GM12878 (cell line): ENCODE results near the gene SLC45A1. TPM values are rescaled to one million over a fixed set of nuclear protein-coding genes. Genes with fewer than 3 reads are reported as not detected.
"Not testable (repeated sequence)": the region's sequence is repeated elsewhere in the genome, so short reads cannot be mapped to it uniquely, and the experiment has no call there.

Experiments
- ATAC-seq: fragments of 200-7000 bp; cut with Tn5 transposase; 3 replicates; pipeline ENCODE4 v1.9.1; 2020; ENCODE audit warnings: mild to moderate bottlenecking, moderate library complexity
- BruUV-seq: library from RNA; stranded (reverse); fragments of 400-500 nt; replicated peaks from 2 replicates; lab custom pipeline; 2021; lab: Mats Ljungman, UMichigan
- CTCF ChIA-PET: fragments of 300-600 bp; sonication (Branson Sonifier 250); formaldehyde crosslinking; extraction: SDS; loops from one replicate; lab custom pipeline; 2021; ENCODE audit warnings: inconsistent platforms; lab: Yijun Ruan, JAX
- POLR2A ChIA-PET: fragments of 350-600 bp; formaldehyde crosslinking; extraction: SDS; loops from one replicate; lab custom pipeline; 2021; ENCODE audit warnings: inconsistent platforms; lab: Charles Lee
- RAD21 ChIA-PET: fragments of 300-600 bp; sonication (Branson Sonifier 250); formaldehyde crosslinking; loops from one replicate; lab custom pipeline; 2023; ENCODE audit warnings: antibody characterized with exemption; ENCODE audit not compliant: unreplicated experiment; lab: Charles Lee
- SMC1A ChIA-PET: fragments of 300-600 bp; sonication (Branson Sonifier 250); formaldehyde crosslinking; loops from one replicate; lab custom pipeline; 2023; ENCODE audit not compliant: unreplicated experiment, uncharacterized antibody; lab: Charles Lee
- DNase-seq: peaks from one replicate; pipeline ENCODE4 v3.0.0-alpha.2; 2011; ENCODE audit warnings: low read depth, low spot score
- FAIRE-seq: peaks from 3 replicates; lab custom pipeline; 2011; peaks lifted over from hg19 to GRCh38; lab: Jason Lieb, UNC
- H2AFZ ChIP-seq: 2 replicates; pipeline ENCODE4 v1.6.0; 2011; ENCODE audit warnings: low read depth, low read length, control low read depth; ENCODE audit not compliant: control insufficient read depth
- H3K27ac ChIP-seq: 2 replicates; pipeline ENCODE4 v1.5.1; 2011; ENCODE audit warnings: control low read depth; ENCODE audit not compliant: control insufficient read depth, insufficient read depth
- H3K27me3 ChIP-seq, 2 experiments: replicated peaks in 1 of 2; 2 replicates each; pipeline versions ENCODE4 v1.6.0 to v1.6.1; 2011; ENCODE audit warnings: low read length in 1 of 2; ENCODE audit not compliant: control insufficient read depth in 2 of 2, insufficient read depth in 2 of 2
- H3K36me3 ChIP-seq, 2 experiments: 2 replicates each; pipeline ENCODE4 v1.5.1; 2011; ENCODE audit warnings: low read length in 1 of 2; ENCODE audit not compliant: control insufficient read depth in 2 of 2, insufficient read depth in 2 of 2
- H3K4me1 ChIP-seq: 2 replicates; pipeline ENCODE4 v1.6.1; 2011; ENCODE audit warnings: mild to moderate bottlenecking, low read length, moderate library complexity, mixed read lengths; ENCODE audit not compliant: control insufficient read depth, insufficient read depth
- H3K4me2 ChIP-seq: 2 replicates; pipeline ENCODE4 v1.6.0; 2011; ENCODE audit warnings: control low read depth; ENCODE audit not compliant: control insufficient read depth, insufficient read depth
- H3K4me3 ChIP-seq: fragments of 200-600 bp; sonication (generic); 2 replicates; pipeline ENCODE4 v1.5.1; 2016
- H3K79me2 ChIP-seq: 2 replicates; pipeline ENCODE4 v1.6.0; 2011; ENCODE audit warnings: low read length; ENCODE audit not compliant: control insufficient read depth, insufficient read depth
- H3K9ac ChIP-seq: 2 replicates; pipeline ENCODE4 v1.8.0; 2011; ENCODE audit warnings: low read length, control low read depth, mixed read lengths; ENCODE audit not compliant: control insufficient read depth, insufficient read depth
- H3K9me3 ChIP-seq: replicated peaks from 3 replicates; pipeline ENCODE4 v1.5.1; 2011; ENCODE audit warnings: mild to moderate bottlenecking, low read length; ENCODE audit not compliant: control insufficient read depth, insufficient read depth
- H4K20me1 ChIP-seq: 2 replicates; pipeline ENCODE4 v1.6.0; 2011; ENCODE audit not compliant: control insufficient read depth, insufficient read depth
- BHLHE40 ChIP-seq, 2 experiments: fragments of 450-650 bp in 1 of 2; IDR thresholded peaks; 2 replicates each; pipeline ENCODE4 v1.6.1; 2011 to 2017; ENCODE audit warnings: low read depth in 2 of 2, borderline replicate concordance in 1 of 2, improper control_type of control experiment in 1 of 2, low read length in 1 of 2, mild to moderate bottlenecking in 1 of 2
- HDAC6 ChIP-seq: fragments of 200-600 bp; sonication (generic); IDR thresholded peaks from one replicate; pipeline ENCODE4 v1.8.0; 2017; ENCODE audit warnings: antibody characterized with exemption; ENCODE audit not compliant: unreplicated experiment
- IRF4 ChIP-seq: IDR thresholded peaks from 2 replicates; pipeline ENCODE4 v1.6.1; 2011; ENCODE audit warnings: low read depth, low read length
- MEF2B ChIP-seq: fragments of 450-650 bp; IDR thresholded peaks from 2 replicates; pipeline ENCODE4 v1.6.1; 2018; ENCODE audit warnings: mild to moderate bottlenecking, moderate library complexity; ENCODE audit not compliant: partially characterized antibody, poor library complexity, severe bottlenecking
- PAX5 ChIP-seq: IDR thresholded peaks from 2 replicates; pipeline ENCODE4 v1.6.1; 2011; ENCODE audit warnings: low read depth, low read length, borderline replicate concordance
- RELB ChIP-seq: fragments of 450-650 bp; IDR thresholded peaks from 2 replicates; pipeline ENCODE4 v1.6.1; 2017; ENCODE audit warnings: low read depth, mild to moderate bottlenecking, moderate library complexity
- SRF ChIP-seq, 2 experiments: IDR thresholded peaks; 2 replicates each; pipeline ENCODE4 v1.6.1; 2011; ENCODE audit warnings: low read depth in 2 of 2, low read length in 2 of 2, mild to moderate bottlenecking in 1 of 2, moderate library complexity in 1 of 2
- YBX1 ChIP-seq: fragments of 450-650 bp; IDR thresholded peaks from 2 replicates; pipeline ENCODE4 v1.6.1; 2016; ENCODE audit warnings: antibody characterized with exemption
- ZNF207 ChIP-seq: fragments of 450-650 bp; IDR thresholded peaks from 2 replicates; pipeline ENCODE4 v1.6.1; 2014; ENCODE audit warnings: antibody characterized with exemption, mild to moderate bottlenecking, borderline replicate concordance
- ZNF687 ChIP-seq: fragments of 450-650 bp; IDR thresholded peaks from 2 replicates; pipeline ENCODE4 v1.6.1; 2017; ENCODE audit warnings: mild to moderate bottlenecking, moderate library complexity
- WGBS: methylation state at CpG from one replicate; pipeline ENCODE4 v1.1.6; 2016; ENCODE audit warnings: low lambda C conversion rate; ENCODE audit not compliant: insufficient replicate concordance, insufficient coverage; ENCODE audit errors: missing lambda C conversion rate; 5-methylcytosine and 5-hydroxymethylcytosine counted together
- in situ Hi-C: fragments of 300-500 bp; cut with MboI; formaldehyde crosslinking; loops from 9 replicates; pipeline ENCODE4 v1.14.3; 2018; ENCODE audit warnings: mixed read lengths
- intact Hi-C: fragments of 100-400 bp; cut with micrococcal nuclease; formaldehyde crosslinking; loops from one replicate; pipeline ENCODE4 v1.14.2; 2022; ENCODE audit not compliant: unreplicated experiment
- polyA plus RNA-seq, 11 experiments: library from polyadenylated mRNA; depleted of rRNA in 4 of 11; unstranded in 6 of 11; stranded (reverse) in 5 of 11; fragments of >200 nt; fragmentation: Nextera tagmentation in 4 of 11; fragmentation: Illumina TruSeq in 1 of 11; extraction: Ambion mirVana in 4 of 11; extraction: Trizol in 1 of 11; gene quantifications; 1 replicate in 1 of 11; 2 replicates in 10 of 11; pipeline versions ENCODE4 v1.2.1 to v1.2.3, GENCODE V29; 2011 to 2016; ENCODE audit warnings: inconsistent platforms in 2 of 11, missing spikeins in 2 of 11, low read depth in 1 of 11
- total RNA-seq, 4 experiments: library from RNA; depleted of rRNA in 3 of 4; stranded (reverse); fragments of >200 nt in 3 of 4; fragmentation: Illumina TruSeq in 1 of 4; extraction: Trizol in 1 of 4; gene quantifications; 2 replicates each; pipeline versions ENCODE4 v1.2.1 to v1.2.3, GENCODE V29; 2013 to 2021

Gene SLC45A1
- total and polyA plus RNA-seq, 10 of the 15 experiments (the other 5 are each of a cell fraction or from before 2014, with no cell fraction given): 0.07 to 0.23 (median 0.13) TPM; not detected in 6

- ChIA-PET RAD21 (interaction anchor here (0.6 kb wide), 1 partner anchor 92 kb away, joined by 3 read pairs; no protein-coding TSS in a partner anchor), POLR2A (interaction anchor here (0.6 kb wide), 1 partner anchor 97 kb away, joined by 4 read pairs; no protein-coding TSS in a partner anchor), SMC1A (interaction anchor here (0.8 to 1.3 kb wide), 4 partner anchors 10 to 80 kb away, joined by 3 read pairs; no protein-coding TSS in a partner anchor)
- BruUV-seq, H3K79me2 ChIP-seq, H4K20me1 ChIP-seq, H3K4me3 ChIP-seq, intact Hi-C loops, H3K4me2 ChIP-seq, in situ Hi-C loops, ATAC-seq, DNase-seq, H3K4me1 ChIP-seq, H3K9ac ChIP-seq, H2AFZ ChIP-seq, FAIRE-seq, CTCF ChIA-PET, H3K27me3 ChIP-seq, H3K9me3 ChIP-seq, H3K27ac ChIP-seq: not testable (repeated sequence)
- H3K36me3 ChIP-seq: peaks cover 11% of the 10 kb centered on the region in 2 experiments
- WGBS: 81% methylated on average over 5 of the region's 6 CpGs
Observed at GRCh38 chr1:8380310-8380709, 62.4 kb downstream of the SLC45A1 start.

GRCh38 chr1:8381618-8382017 is 63.7 kb downstream of the SLC45A1 start:
- H3K4me3 ChIP-seq: no peak overlapping the region
- 95% methylated on average over 8 of the region's 8 CpGs for WGBS
- no peaks in the 10 kb centered on the region for H3K27me3 ChIP-seq
- H4K20me1 ChIP-seq: peaks cover 3% of the 10 kb centered on the region; the same call in 1 of the 2 replicates
- no peak overlapping the region for H3K27ac ChIP-seq
- no peaks in the 10 kb centered on the region for H3K4me1 ChIP-seq
- intact Hi-C loops (no loop called here), in situ Hi-C loops (no loop called here)
- ATAC-seq (no peak), DNase-seq (no peak), FAIRE-seq (no peak)
- H3K9me3 ChIP-seq: no peaks in the 10 kb centered on the region
- ChIA-PET SMC1A (interaction anchor here (1.2 kb wide), 3 partner anchors 21 to 346 kb away, joined by 3 read pairs; no protein-coding TSS in a partner anchor), POLR2A (no interaction called here), CTCF (interaction anchor here (1.0 to 1.1 kb wide), 2 partner anchors 180 to 342 kb away, joined by 3 to 4 read pairs; no protein-coding TSS in a partner anchor), RAD21 (no interaction called here)
- H3K4me2 ChIP-seq: no peak overlapping the region
- H2AFZ ChIP-seq: no peak overlapping the region
- H3K36me3 ChIP-seq: peaks cover 11% of the 10 kb centered on the region in 2 experiments
- H3K9ac ChIP-seq: no peak overlapping the region
- peaks cover 4% of the 10 kb centered on the region for H3K79me2 ChIP-seq
- no TSS peak for BruUV-seq
- TF ChIP-seq MEF2B (no peak), SRF (IDR thresholded peaks at IDR 0.05; ENCODE audit: low read depth in 2 of 2, low read length in 2 of 2) (no peak), RELB (no peak), YBX1 (no peak), BHLHE40 (IDR thresholded peaks at IDR 0.05; ENCODE audit: borderline replicate concordance in 1 of 2, low read depth in 2 of 2, low read length in 1 of 2) (no peak), ZNF207 (no peak), HDAC6 (no peak), IRF4 (no peak), ZNF687 (no peak), PAX5 (no peak)
